HEK293T (cell line): ENCODE results near the gene CCL26.
"Not testable (repeated sequence)": the region's sequence is repeated elsewhere in the genome, so short reads cannot be mapped to it uniquely, and the experiment has no call there.

Experiments used
- CTCF ChIA-PET: fragments of 350-600 bp; formaldehyde crosslinking; extraction: SDS; loops from one replicate; lab custom pipeline; 2021; ENCODE audit warnings: antibody characterized with exemption, inconsistent platforms; lab: Yijun Ruan, JAX
- POLR2A ChIA-PET: fragments of 350-600 bp; formaldehyde crosslinking; extraction: SDS; loops from one replicate; lab custom pipeline; 2020; ENCODE audit warnings: antibody characterized with exemption, inconsistent platforms; lab: Yijun Ruan, JAX
- DNase-seq: peaks from one replicate; pipeline ENCODE4 v3.0.0; 2012; ENCODE audit warnings: mixed read lengths; ENCODE audit errors: extremely low spot score
- ARNT ChIP-seq: fragments of 450-650 bp; IDR thresholded peaks from 2 replicates; pipeline ENCODE4 v1.6.1; 2017; ENCODE audit warnings: mild to moderate bottlenecking
- BHLHE40 ChIP-seq: fragments of 450-650 bp; IDR thresholded peaks from 2 replicates; pipeline ENCODE4 v1.6.1; 2016; ENCODE audit warnings: mild to moderate bottlenecking, moderate library complexity, borderline replicate concordance
- CTBP1 ChIP-seq: fragments of 450-650 bp; IDR thresholded peaks from 2 replicates; pipeline ENCODE4 v1.6.1; 2016; ENCODE audit warnings: borderline replicate concordance
- ELF4 ChIP-seq: fragments of 450-650 bp; IDR thresholded peaks from 2 replicates; pipeline ENCODE4 v1.6.1; 2017; ENCODE audit warnings: antibody characterized with exemption
- FOXA1 ChIP-seq: fragments of 450-650 bp; IDR thresholded peaks from 2 replicates; pipeline ENCODE4 v1.6.1; 2016; ENCODE audit warnings: mild to moderate bottlenecking
- FOXK2 ChIP-seq: fragments of 450-650 bp; IDR thresholded peaks from 2 replicates; pipeline ENCODE4 v1.6.1; 2016; ENCODE audit warnings: mild to moderate bottlenecking
- FOXM1 ChIP-seq: fragments of 450-650 bp; IDR thresholded peaks from 2 replicates; pipeline ENCODE4 v1.6.1; 2017; ENCODE audit warnings: mild to moderate bottlenecking, borderline replicate concordance
- HDGF ChIP-seq: fragments of 450-650 bp; IDR thresholded peaks from 2 replicates; pipeline ENCODE4 v1.6.1; 2017; ENCODE audit warnings: antibody characterized with exemption, borderline replicate concordance
- L3MBTL2 ChIP-seq: fragments of 450-650 bp; conservative IDR thresholded peaks from 2 replicates; pipeline ENCODE4 v1.6.1; 2016; ENCODE audit warnings: mild to moderate bottlenecking
- LEF1 ChIP-seq: fragments of 450-650 bp; IDR thresholded peaks from 2 replicates; pipeline ENCODE4 v1.6.1; 2017; ENCODE audit warnings: mild to moderate bottlenecking, borderline replicate concordance
- NFRKB ChIP-seq: fragments of 450-650 bp; IDR thresholded peaks from 2 replicates; pipeline ENCODE4 v1.6.1; 2016; ENCODE audit warnings: mild to moderate bottlenecking, moderate library complexity
- PKNOX1 ChIP-seq: fragments of 450-650 bp; IDR thresholded peaks from 2 replicates; pipeline ENCODE4 v1.6.1; 2016
- SP1 ChIP-seq: fragments of 450-650 bp; IDR thresholded peaks from 2 replicates; pipeline ENCODE4 v1.6.1; 2017
- SUZ12 ChIP-seq: fragments of 450-650 bp; IDR thresholded peaks from 2 replicates; pipeline ENCODE4 v1.6.1; 2016; ENCODE audit warnings: mild to moderate bottlenecking
- TARDBP ChIP-seq: fragments of 450-650 bp; IDR thresholded peaks from 2 replicates; pipeline ENCODE4 v1.6.1; 2016
- ZNF384 ChIP-seq: fragments of 450-650 bp; IDR thresholded peaks from 2 replicates; pipeline ENCODE4 v1.6.1; 2016

CCL26 gene

GRCh38 chr7:75722373-75722772 lies 49.6 kb downstream of the CCL26 start:
- ChIA-PET CTCF (no interaction called here), POLR2A (no interaction called here)
- DNase-seq: no peak
- TF ChIP-seq NFRKB: no peak
- TF ChIP-seq TARDBP: no peak
- TF ChIP-seq HDGF: no peak
- no peak for TF ChIP-seq ARNT
- TF ChIP-seq SUZ12: no peak
- TF ChIP-seq ZNF384: no peak
- no peak for TF ChIP-seq FOXA1
- TF ChIP-seq FOXM1: no peak
- TF ChIP-seq PKNOX1: no peak
- no peak for TF ChIP-seq LEF1
- TF ChIP-seq CTBP1: no peak
- no peak for TF ChIP-seq BHLHE40
- TF ChIP-seq SP1: no peak
- no peak for TF ChIP-seq L3MBTL2
- no peak for TF ChIP-seq FOXK2
- TF ChIP-seq ELF4: no peak

- CTCF ChIA-PET, DNase-seq: not testable (repeated sequence)
- POLR2A ChIA-PET: interaction anchor here (0.6 kb wide), 1 partner anchor 23 kb away, joined by 3 read pairs; no protein-coding TSS in a partner anchor
Measured at GRCh38 chr7:75721922-75722321, 50.1 kb downstream of the CCL26 start.

- CTCF ChIA-PET: no interaction called here
- POLR2A ChIA-PET: interaction anchor here (0.6 kb wide), 1 partner anchor 23 kb away, joined by 3 read pairs; no protein-coding TSS in a partner anchor
- TF ChIP-seq ZNF384 (no peak), TARDBP (no peak), SP1 (no peak), FOXM1 (no peak), FOXK2 (no peak), PKNOX1 (no peak)
Measured at GRCh38 chr7:75721426-75721825, 50.6 kb downstream of the CCL26 start.

GRCh38 chr7:75719626-75720025 lies 52.4 kb downstream of the CCL26 start:
- no peak for DNase-seq
- no peak for TF ChIP-seq LEF1
- no peak for TF ChIP-seq HDGF
- no peak for TF ChIP-seq TARDBP
- no peak for TF ChIP-seq L3MBTL2
- no peak for TF ChIP-seq ELF4
- TF ChIP-seq FOXK2: no peak
- no peak for TF ChIP-seq ZNF384
- no peak for TF ChIP-seq SP1
- TF ChIP-seq FOXM1: no peak
- TF ChIP-seq CTBP1: no peak
- no peak for TF ChIP-seq SUZ12
- TF ChIP-seq FOXA1: no peak
- TF ChIP-seq NFRKB: no peak
- no peak for TF ChIP-seq PKNOX1
- TF ChIP-seq ARNT: no peak
- CTCF ChIA-PET: no interaction called here
- POLR2A ChIA-PET: no interaction called here

More at GRCh38 chr7:75721426-75721825, 50.6 kb downstream of the CCL26 start:
- DNase-seq: no peak
